Tibial nerve (tissue), 3 donors: Measurements from ENCODE around the gene USP34.

ENCODE experiments used
- CTCF ChIP-seq, 5 experiments: fragments of 200-600 bp in 3 of 5; fragments of 450-650 bp in 2 of 5; sonication (generic) in 3 of 5; IDR thresholded peaks; one replicate each; pipeline ENCODE4 v1.5.1; 2016 to 2019; ENCODE audit warnings: antibody characterized with exemption in 5 of 5, mild to moderate bottlenecking in 3 of 5, moderate library complexity in 2 of 5
- POLR2A ChIP-seq, 2 donors: fragments of 450-650 bp; IDR thresholded peaks; one replicate each; pipeline ENCODE4 v1.6.1; 2017; ENCODE audit warnings: antibody characterized with exemption in 2 of 2, mild to moderate bottlenecking in 2 of 2, moderate library complexity in 2 of 2

GRCh38 chr2:61432990-61433389 lies 37.9 kb downstream of the USP34 start:
- no peak for TF ChIP-seq CTCF (IDR thresholded peaks at IDR 0.05)
- no peak for TF ChIP-seq POLR2A (IDR thresholded peaks at IDR 0.05)
